GM23338 (cell line): ENCODE measurements around the gene ITGA7. TPM values are rescaled to one million over a fixed set of nuclear protein-coding genes. Genes with fewer than 3 reads are reported as not detected.

Experiments used
- ATAC-seq: fragments of 200-7000 bp; cut with Tn5 transposase; 3 replicates; pipeline ENCODE4 v1.9.1; 2020
- DNase-seq: peaks from one replicate; pipeline ENCODE4 v3.0.0-alpha.2; 2015; ENCODE audit warnings: low spot score
- H2AFZ ChIP-seq: fragments of 200-600 bp; sonication (generic); 2 replicates; pipeline ENCODE4 v1.8.0; 2016; ENCODE audit warnings: antibody characterized with exemption, mild to moderate bottlenecking, moderate library complexity
- H3F3A ChIP-seq: fragments of 200-600 bp; sonication (generic); replicated peaks from 2 replicates; pipeline ENCODE4 v1.8.0; 2017; ENCODE audit warnings: antibody characterized with exemption, mixed run types, low read depth
- H3K27ac ChIP-seq: fragments of 200-600 bp; sonication (generic); 2 replicates; pipeline ENCODE4 v1.6.1; 2016; ENCODE audit warnings: low read depth
- H3K27me3 ChIP-seq: fragments of 200-600 bp; sonication (generic); 2 replicates; pipeline ENCODE4 v1.8.0; 2016; ENCODE audit warnings: mild to moderate bottlenecking, mixed run types, moderate library complexity; ENCODE audit not compliant: insufficient read depth
- H3K36me3 ChIP-seq: fragments of 200-600 bp; sonication (generic); 2 replicates; pipeline ENCODE4 v1.8.0; 2016; ENCODE audit warnings: mild to moderate bottlenecking; ENCODE audit not compliant: insufficient read depth
- H3K4me1 ChIP-seq: fragments of 200-600 bp; sonication (generic); 2 replicates; pipeline ENCODE4 v1.8.0; 2016; ENCODE audit warnings: mild to moderate bottlenecking, moderate library complexity; ENCODE audit not compliant: insufficient read depth
- H3K4me2 ChIP-seq: fragments of 200-600 bp; sonication (generic); 2 replicates; pipeline ENCODE4 v1.7.1; 2017; ENCODE audit warnings: mixed run types
- H3K4me3 ChIP-seq: fragments of 200-600 bp; sonication (generic); 2 replicates; pipeline ENCODE4 v1.6.1; 2016; ENCODE audit warnings: mixed run types
- H3K79me2 ChIP-seq: fragments of 200-600 bp; sonication (generic); replicated peaks from 2 replicates; pipeline ENCODE4 v1.8.0; 2017; ENCODE audit warnings: mild to moderate bottlenecking; ENCODE audit not compliant: insufficient read depth
- H3K9me2 ChIP-seq: fragments of 200-600 bp; sonication (generic); 2 replicates; pipeline ENCODE4 v1.8.0; 2017; ENCODE audit not compliant: insufficient read depth
- H4K20me1 ChIP-seq: fragments of 200-600 bp; sonication (generic); replicated peaks from 2 replicates; pipeline ENCODE4 v1.8.0; 2017; ENCODE audit warnings: mild to moderate bottlenecking; ENCODE audit not compliant: insufficient read depth
- H3K27ac Mint-ChIP-seq: 2 replicates; pipeline ENCODE4 v1.8.0; 2020; ENCODE audit warnings: inconsistent platforms, mild to moderate bottlenecking, moderate library complexity, mixed read lengths
- H3K27me3 Mint-ChIP-seq: 3 replicates; pipeline ENCODE4 v1.8.0; 2022; ENCODE audit warnings: low read depth, mild to moderate bottlenecking, moderate library complexity, mixed read lengths, inconsistent platforms; ENCODE audit not compliant: insufficient read depth, poor library complexity
- H3K36me3 Mint-ChIP-seq: 3 replicates; pipeline ENCODE4 v1.8.0; 2021; ENCODE audit warnings: low read depth, mild to moderate bottlenecking, inconsistent platforms, moderate library complexity, mixed read lengths
- H3K4me1 Mint-ChIP-seq: 3 replicates; pipeline ENCODE4 v1.8.0; 2020; ENCODE audit warnings: mild to moderate bottlenecking, inconsistent platforms, mixed read lengths
- H3K4me3 Mint-ChIP-seq: 3 replicates; pipeline ENCODE4 v1.8.0; 2021; ENCODE audit warnings: moderate library complexity, mild to moderate bottlenecking, inconsistent platforms, mixed read lengths
- H3K9me3 Mint-ChIP-seq: 3 replicates; pipeline ENCODE4 v1.8.0; 2020; ENCODE audit warnings: moderate library complexity, mild to moderate bottlenecking, inconsistent platforms, mixed read lengths
- CREB1 ChIP-seq: fragments of 250-450 bp; sonication (Bioruptor Pico); IDR thresholded peaks from 2 replicates; pipeline ENCODE4 v1.5.0; 2020; ENCODE audit warnings: low read depth, mild to moderate bottlenecking, moderate library complexity
- CTCF ChIP-seq, 2 experiments: fragments of 200-600 bp in 1 of 2; sonication (generic) in 1 of 2; conservative IDR thresholded peaks; 2 replicates each; pipeline versions ENCODE4 v1.5.1 to v1.6.1; 2016 to 2017; ENCODE audit warnings: antibody characterized with exemption in 2 of 2, low read depth in 2 of 2, mild to moderate bottlenecking in 2 of 2, moderate library complexity in 1 of 2
- EZH2 ChIP-seq: fragments of 200-600 bp; sonication (generic); IDR thresholded peaks from one replicate; pipeline ENCODE4 v1.8.0; 2017; ENCODE audit warnings: antibody characterized with exemption, mild to moderate bottlenecking, low read depth; ENCODE audit not compliant: unreplicated experiment
- EZH2phosphoT487 ChIP-seq: fragments of 200-600 bp; sonication (generic); IDR thresholded peaks from one replicate; pipeline ENCODE4 v1.8.1; 2018; ENCODE audit warnings: antibody characterized with exemption; ENCODE audit not compliant: unreplicated experiment
- NANOG ChIP-seq: IDR thresholded peaks from 2 replicates; pipeline ENCODE4 v1.6.1; 2016; ENCODE audit warnings: antibody characterized with exemption, borderline replicate concordance
- POLR2AphosphoS5 ChIP-seq: IDR thresholded peaks from 2 replicates; pipeline ENCODE4 v1.6.1; 2016; ENCODE audit warnings: antibody characterized with exemption, low read depth
- STAT1 ChIP-seq: IDR thresholded peaks from one replicate; pipeline ENCODE4 v1.6.1; 2016; ENCODE audit warnings: antibody characterized with exemption; ENCODE audit not compliant: unreplicated experiment
- ZNF331 ChIP-seq: fragments of 250-450 bp; sonication (Bioruptor Pico); IDR thresholded peaks from 2 replicates; pipeline ENCODE4 v1.5.0; 2020; ENCODE audit warnings: low read depth, mild to moderate bottlenecking, moderate library complexity
- ZNF462 ChIP-seq: fragments of 250-450 bp; sonication (Bioruptor Pico); IDR thresholded peaks from 2 replicates; pipeline ENCODE4 v1.5.0; 2020; ENCODE audit warnings: mild to moderate bottlenecking, moderate library complexity
- polyA plus RNA-seq: library from polyadenylated mRNA; unstranded; fragments of >200 nt; fragmentation: Nextera tagmentation; extraction: Ambion mirVana; gene quantifications from 2 replicates; pipeline ENCODE4 v1.2.1, GENCODE V29; 2016
- total RNA-seq: library from RNA; depleted of rRNA; stranded (reverse); fragments of >200 nt; shearing (Covaris generic); gene quantifications from 2 replicates; pipeline ENCODE4 v1.2.3, GENCODE V29; 2014
- TF ChIP-seq, protein P1 (sequence below): IDR thresholded peaks from one replicate; pipeline ENCODE4 v1.6.1; 2018; ENCODE audit warnings: antibody characterized with exemption; ENCODE audit not compliant: unreplicated experiment

Gene ITGA7
- total and polyA plus RNA-seq, 2 experiments from 2014 or later: 20.0 to 49.1 TPM

DNA sequence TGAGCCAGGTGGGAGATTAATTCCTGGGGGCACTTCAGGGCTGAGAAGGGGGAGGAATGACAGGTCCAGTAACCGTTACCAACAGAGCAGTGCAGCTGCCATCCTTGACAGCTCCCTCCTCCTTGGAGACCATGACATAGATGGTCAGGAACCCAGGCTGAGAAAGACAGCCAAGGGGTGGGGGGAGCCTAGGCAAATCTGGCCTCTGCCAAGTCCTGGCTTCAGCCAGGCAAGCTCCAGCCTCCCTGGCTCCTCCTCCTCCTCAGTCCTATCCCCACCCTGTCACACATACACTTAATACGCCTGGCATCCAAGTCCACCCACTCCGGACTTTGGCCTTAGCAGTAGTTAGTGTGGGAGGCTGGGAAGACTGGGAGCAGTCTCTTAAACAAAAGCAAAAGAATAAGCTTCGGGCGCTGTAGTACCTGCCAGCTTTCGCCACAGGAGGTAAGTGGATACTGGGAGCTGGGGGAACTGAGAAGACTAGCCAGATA, 12.4 kb upstream of the ITGA7 start, which contains the start of gene RDH5 (continued):
- no peak for TF ChIP-seq ZNF462
- no peak for TF ChIP-seq STAT1
- TF ChIP-seq CREB1 (CRISPR knock-in tag): no peak
- TF ChIP-seq NANOG: no peak
- no peak for TF ChIP-seq EZH2phosphoT487
- TF ChIP-seq CTCF (conservative IDR thresholded peaks at IDR 0.05; ENCODE audit: low read depth in 2 of 2): no peak
- TF ChIP-seq POLR2AphosphoS5: no peak
- TF ChIP-seq ZNF331: no peak

DNA sequence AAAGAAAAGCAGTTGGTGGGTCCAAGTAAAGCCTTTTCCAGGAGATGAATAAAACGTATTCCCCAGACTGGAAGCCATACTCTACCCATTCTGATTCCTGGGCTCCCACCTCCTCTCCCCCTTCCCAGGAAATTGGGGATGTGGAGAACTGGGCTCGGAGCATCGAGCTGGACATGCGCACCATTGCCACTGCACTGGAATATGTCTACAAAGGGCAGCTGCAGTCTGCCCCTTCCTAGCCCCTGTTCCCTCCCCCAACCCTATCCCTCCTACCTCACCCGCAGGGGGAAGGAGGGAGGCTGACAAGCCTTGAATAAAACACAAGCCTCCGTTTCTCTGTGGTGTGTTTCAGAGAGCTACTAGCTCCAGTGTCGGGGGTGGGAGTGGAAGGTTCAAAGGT, 11.7 kb upstream of the ITGA7 start:
- Histone ChIP-seq H3K79me2 (peaks cover 10% of the 10 kb centered on the region; the same call in 1 of the 2 replicates), H3K4me2 (peak overlapping the region; percentile 98; the same call in 1 of the 2 replicates), H4K20me1 (no peaks in the 10 kb centered on the region), H3K9me2 (no peaks in the 10 kb centered on the region), H2AFZ (no peak overlapping the region), H3K27ac (peak overlapping the region; percentile 82; the same call in 1 of the 2 replicates), H3K27me3 (no peaks in the 10 kb centered on the region), H3K36me3 (no peaks in the 10 kb centered on the region), H3K4me1 (peaks cover 37% of the 10 kb centered on the region), H3K4me3 (no peak overlapping the region), H3F3A (peaks cover 19% of the 10 kb centered on the region; the same call in 1 of the 2 replicates)
- Mint-ChIP-seq H3K9me3 (peaks cover 6% of the 10 kb centered on the region; the same call in 2 of the 3 replicates), H3K4me3 (no peak overlapping the region), H3K27me3 (peaks cover 28% of the 10 kb centered on the region), H3K27ac (0 out of 2 replicates have a peak overlapping the region, but pooled peaks have one; percentile 96), H3K4me1 (peaks cover 35% of the 10 kb centered on the region), H3K36me3 (peaks cover 14% of the 10 kb centered on the region)
- ATAC-seq (no peak), DNase-seq (no peak)
- TF ChIP-seq CREB1 (CRISPR knock-in tag) (no peak), NANOG (no peak), EZH2 (no peak), ZNF331 (no peak), EZH2phosphoT487 (no peak)
- TF ChIP-seq, protein P1, sequence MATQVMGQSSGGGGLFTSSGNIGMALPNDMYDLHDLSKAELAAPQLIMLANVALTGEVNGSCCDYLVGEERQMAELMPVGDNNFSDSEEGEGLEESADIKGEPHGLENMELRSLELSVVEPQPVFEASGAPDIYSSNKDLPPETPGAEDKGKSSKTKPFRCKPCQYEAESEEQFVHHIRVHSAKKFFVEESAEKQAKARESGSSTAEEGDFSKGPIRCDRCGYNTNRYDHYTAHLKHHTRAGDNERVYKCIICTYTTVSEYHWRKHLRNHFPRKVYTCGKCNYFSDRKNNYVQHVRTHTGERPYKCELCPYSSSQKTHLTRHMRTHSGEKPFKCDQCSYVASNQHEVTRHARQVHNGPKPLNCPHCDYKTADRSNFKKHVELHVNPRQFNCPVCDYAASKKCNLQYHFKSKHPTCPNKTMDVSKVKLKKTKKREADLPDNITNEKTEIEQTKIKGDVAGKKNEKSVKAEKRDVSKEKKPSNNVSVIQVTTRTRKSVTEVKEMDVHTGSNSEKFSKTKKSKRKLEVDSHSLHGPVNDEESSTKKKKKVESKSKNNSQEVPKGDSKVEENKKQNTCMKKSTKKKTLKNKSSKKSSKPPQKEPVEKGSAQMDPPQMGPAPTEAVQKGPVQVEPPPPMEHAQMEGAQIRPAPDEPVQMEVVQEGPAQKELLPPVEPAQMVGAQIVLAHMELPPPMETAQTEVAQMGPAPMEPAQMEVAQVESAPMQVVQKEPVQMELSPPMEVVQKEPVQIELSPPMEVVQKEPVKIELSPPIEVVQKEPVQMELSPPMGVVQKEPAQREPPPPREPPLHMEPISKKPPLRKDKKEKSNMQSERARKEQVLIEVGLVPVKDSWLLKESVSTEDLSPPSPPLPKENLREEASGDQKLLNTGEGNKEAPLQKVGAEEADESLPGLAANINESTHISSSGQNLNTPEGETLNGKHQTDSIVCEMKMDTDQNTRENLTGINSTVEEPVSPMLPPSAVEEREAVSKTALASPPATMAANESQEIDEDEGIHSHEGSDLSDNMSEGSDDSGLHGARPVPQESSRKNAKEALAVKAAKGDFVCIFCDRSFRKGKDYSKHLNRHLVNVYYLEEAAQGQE: no peak
